HG03521 (cell line): Measurements from ENCODE around the gene HHAT.
"Not testable (repeated sequence)": the region's sequence is repeated elsewhere in the genome, so short reads cannot be mapped to it uniquely, and the experiment has no call there.

Experiments used
- ATAC-seq: cut with Tn5 transposase; IDR thresholded peaks from one replicate; pipeline ENCODE4 v1.9.1; 2021; ENCODE audit warnings: mild to moderate bottlenecking, moderate library complexity; ENCODE audit not compliant: unreplicated experiment

The HHAT gene

GRCh38 chr1:210627755-210628154 lies 299.1 kb downstream of the HHAT start:
- no peak for ATAC-seq

GRCh38 chr1:210629276-210629675 lies 300.6 kb downstream of the HHAT start:
- ATAC-seq: no peak

GRCh38 chr1:210631399-210631798 lies 302.7 kb downstream of the HHAT start:
- ATAC-seq: no peak

GRCh38 chr1:210633140-210633539 lies 304.4 kb downstream of the HHAT start:
- ATAC-seq: no peak

- ATAC-seq: no peak
Measured at GRCh38 chr1:210633636-210634035, 304.9 kb downstream of the HHAT start.

GRCh38 chr1:210635108-210635507 lies 306.4 kb downstream of the HHAT start:
- ATAC-seq: no peak

GRCh38 chr1:210641582-210641981 lies 312.9 kb downstream of the HHAT start:
- no peak for ATAC-seq

- ATAC-seq: no peak
Measured at GRCh38 chr1:210645582-210646257, 317.0 kb downstream of the HHAT start.

- ATAC-seq: no peak
Measured at GRCh38 chr1:210646258-210646616, 317.5 kb downstream of the HHAT start.

- no peak for ATAC-seq
Measured at GRCh38 chr1:210647406-210648333, 319.0 kb downstream of the HHAT start.

- ATAC-seq: no peak
Measured at GRCh38 chr1:210648588-210649269, 320.0 kb downstream of the HHAT start.

- ATAC-seq: no peak
Measured at GRCh38 chr1:210650403-210650802, 321.7 kb downstream of the HHAT start.

GRCh38 chr1:210652329-210652954 lies 323.7 kb downstream of the HHAT start:
- no peak for ATAC-seq

- ATAC-seq: no peak
Measured at GRCh38 chr1:210653771-210654170, 325.1 kb downstream of the HHAT start.

- no peak for ATAC-seq
Measured at GRCh38 chr1:210654176-210654981, 325.7 kb downstream of the HHAT start.

- ATAC-seq: no peak
Measured at GRCh38 chr1:210655511-210655910, 326.8 kb downstream of the HHAT start.

GRCh38 chr1:210657806-210658205 lies 329.1 kb downstream of the HHAT start:
- ATAC-seq: no peak

GRCh38 chr1:210661520-210661919 lies 332.8 kb downstream of the HHAT start:
- ATAC-seq: not testable (repeated sequence)

- ATAC-seq: no peak
Measured at GRCh38 chr1:210662291-210663050, 333.8 kb downstream of the HHAT start.
